Left lung (tissue), 10 donors: ENCODE measurements around the gene HOXA3. TPM values are rescaled to one million over a fixed set of nuclear protein-coding genes. Genes with fewer than 3 reads are reported as not detected.

Experiments used
- ATAC-seq: fragments of 200-7000 bp; cut with Tn5 transposase; one replicate; pipeline ENCODE4 v1.9.1; 2020; ENCODE audit warnings: moderate library complexity
- DNase-seq, 4 donors: peaks; one replicate each; pipeline ENCODE4 v3.0.0-alpha.2; 2013 to 2020
- H3K27ac ChIP-seq, 2 donors: fragments of 200-600 bp; sonication (generic) in 1 of 2; one replicate each; pipeline versions ENCODE4 v1.5.0 to v1.8.0; 2020 to 2021
- H3K27me3 ChIP-seq, 2 donors: fragments of 200-600 bp; sonication (generic) in 1 of 2; one replicate each; pipeline versions ENCODE4 v1.5.0 to v1.8.0; 2020 to 2021
- H3K36me3 ChIP-seq, 2 donors: fragments of 200-600 bp; sonication (generic) in 1 of 2; one replicate each; pipeline versions ENCODE4 v1.5.0 to v1.8.0; 2020 to 2021
- H3K4me1 ChIP-seq, 2 donors: fragments of 200-600 bp; one replicate each; pipeline ENCODE4 v1.8.0; 2021
- H3K4me3 ChIP-seq, 2 donors: fragments of 200-600 bp; sonication (generic) in 1 of 2; one replicate each; pipeline versions ENCODE4 v1.5.0 to v1.8.0; 2020 to 2021; ENCODE audit warnings: mild to moderate bottlenecking in 1 of 2
- H3K9me3 ChIP-seq, 2 donors: fragments of 200-600 bp; sonication (generic) in 1 of 2; one replicate each; pipeline versions ENCODE4 v1.5.0 to v1.8.0; 2020 to 2021
- intact Hi-C, 2 donors: fragments of 100-400 bp; cut with DNase I; formaldehyde crosslinking; loops; one replicate each; pipeline versions ENCODE4 v1.11.2 to v1.14.2; 2022
- polyA plus RNA-seq, 6 donors: library from polyadenylated mRNA; unstranded; fragments of 120-200 nt; gene quantifications; one replicate each; pipeline ENCODE4 v1.2.1, GENCODE V29; 2013; ENCODE audit not compliant: insufficient read length in 6 of 6
- total RNA-seq, 2 donors: library from RNA; stranded (reverse); fragmentation: NEBNext Ultra II Directional; extraction: Animal tissue kit (Norgen Biotek cat#: 25700); gene quantifications; one replicate each; pipeline ENCODE4 v1.2.1, GENCODE V29; 2021
- TF ChIP-seq, protein P1 (sequence below), 2 donors: fragments of 200-600 bp; sonication (generic) in 1 of 2; IDR thresholded peaks; one replicate each; pipeline versions ENCODE4 v1.5.0 to v1.8.0; 2021; ENCODE audit warnings: antibody characterized with exemption in 2 of 2
- donor health status: DM: no; HTN: yes; CAD: no.
- donor health status: DM: no; HTN: no; CAD: no.

The HOXA3 gene
- total and polyA plus RNA-seq, 8 donors: 5.7 to 49.6 (median 39.6) TPM

- Histone ChIP-seq H3K4me1 (peaks cover 0 to 5% of the 10 kb centered on the region in 2 donors), H3K27ac (peak overlapping the region; percentile 71 to 90), H3K9me3 (no peaks in the 10 kb centered on the region), H3K36me3 (no peaks in the 10 kb centered on the region), H3K27me3 (peaks cover 6 to 78% of the 10 kb centered on the region in 2 donors), H3K4me3 (peak overlapping the region; percentile 32 to 42)
- TF ChIP-seq, protein P1, sequence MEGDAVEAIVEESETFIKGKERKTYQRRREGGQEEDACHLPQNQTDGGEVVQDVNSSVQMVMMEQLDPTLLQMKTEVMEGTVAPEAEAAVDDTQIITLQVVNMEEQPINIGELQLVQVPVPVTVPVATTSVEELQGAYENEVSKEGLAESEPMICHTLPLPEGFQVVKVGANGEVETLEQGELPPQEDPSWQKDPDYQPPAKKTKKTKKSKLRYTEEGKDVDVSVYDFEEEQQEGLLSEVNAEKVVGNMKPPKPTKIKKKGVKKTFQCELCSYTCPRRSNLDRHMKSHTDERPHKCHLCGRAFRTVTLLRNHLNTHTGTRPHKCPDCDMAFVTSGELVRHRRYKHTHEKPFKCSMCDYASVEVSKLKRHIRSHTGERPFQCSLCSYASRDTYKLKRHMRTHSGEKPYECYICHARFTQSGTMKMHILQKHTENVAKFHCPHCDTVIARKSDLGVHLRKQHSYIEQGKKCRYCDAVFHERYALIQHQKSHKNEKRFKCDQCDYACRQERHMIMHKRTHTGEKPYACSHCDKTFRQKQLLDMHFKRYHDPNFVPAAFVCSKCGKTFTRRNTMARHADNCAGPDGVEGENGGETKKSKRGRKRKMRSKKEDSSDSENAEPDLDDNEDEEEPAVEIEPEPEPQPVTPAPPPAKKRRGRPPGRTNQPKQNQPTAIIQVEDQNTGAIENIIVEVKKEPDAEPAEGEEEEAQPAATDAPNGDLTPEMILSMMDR (IDR thresholded peaks at IDR 0.05): no peak
- ATAC-seq: peak; percentile 42
- intact Hi-C loops: no loop called here
- DNase-seq: peak in 2 of 4 donors; percentile 73 to 90
Measured at GRCh38 chr7:27113991-27114769, 38.2 kb downstream of the HOXA3 start.

- Histone ChIP-seq H3K36me3 (no peaks in the 10 kb centered on the region), H3K27me3 (peaks cover 4 to 77% of the 10 kb centered on the region in 2 donors), H3K4me1 (peaks cover 0 to 5% of the 10 kb centered on the region in 2 donors), H3K4me3 (peak overlapping the region; percentile 32 to 42), H3K9me3 (no peaks in the 10 kb centered on the region), H3K27ac (peak overlapping the region; percentile 71 to 90)
- ATAC-seq (peak; percentile 14), DNase-seq (peak; percentile 52 to 84 (median 76))
- intact Hi-C loops: no loop called here
- TF ChIP-seq, protein P1 (IDR thresholded peaks at IDR 0.05): no peak
Measured at GRCh38 chr7:27112955-27113949, 39.1 kb downstream of the HOXA3 start.

DNA sequence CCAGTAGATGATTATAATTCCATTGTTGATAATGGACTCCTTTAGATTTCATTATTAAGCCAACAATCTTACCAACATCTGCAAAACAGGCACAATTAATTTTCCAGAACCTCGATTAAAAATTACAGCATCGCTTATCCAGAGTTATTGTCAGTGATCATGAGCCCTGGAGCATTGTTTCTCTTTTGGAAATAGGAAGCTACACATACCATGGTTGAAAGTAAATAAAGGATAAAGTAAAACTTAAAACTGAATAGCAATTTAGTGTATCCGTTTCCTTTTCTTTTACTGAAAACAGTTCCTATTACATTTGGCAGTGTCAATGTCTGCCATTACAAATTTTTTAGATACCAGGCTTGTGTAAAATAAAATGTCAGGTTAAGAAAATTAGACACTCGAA is 40.0 kb downstream of the HOXA3 start:
- no peak for ATAC-seq
- intact Hi-C loops: no loop called here
- TF ChIP-seq, protein P1 (IDR thresholded peaks at IDR 0.05): no peak
- no peak for DNase-seq
- Histone ChIP-seq H3K36me3 (no peaks in the 10 kb centered on the region), H3K4me1 (peaks cover 0 to 5% of the 10 kb centered on the region in 2 donors), H3K9me3 (no peaks in the 10 kb centered on the region), H3K4me3 (peak overlapping the region; percentile 32 to 42), H3K27me3 (peaks cover 4 to 77% of the 10 kb centered on the region in 2 donors), H3K27ac (peak overlapping the region; percentile 71 to 90)

DNA sequence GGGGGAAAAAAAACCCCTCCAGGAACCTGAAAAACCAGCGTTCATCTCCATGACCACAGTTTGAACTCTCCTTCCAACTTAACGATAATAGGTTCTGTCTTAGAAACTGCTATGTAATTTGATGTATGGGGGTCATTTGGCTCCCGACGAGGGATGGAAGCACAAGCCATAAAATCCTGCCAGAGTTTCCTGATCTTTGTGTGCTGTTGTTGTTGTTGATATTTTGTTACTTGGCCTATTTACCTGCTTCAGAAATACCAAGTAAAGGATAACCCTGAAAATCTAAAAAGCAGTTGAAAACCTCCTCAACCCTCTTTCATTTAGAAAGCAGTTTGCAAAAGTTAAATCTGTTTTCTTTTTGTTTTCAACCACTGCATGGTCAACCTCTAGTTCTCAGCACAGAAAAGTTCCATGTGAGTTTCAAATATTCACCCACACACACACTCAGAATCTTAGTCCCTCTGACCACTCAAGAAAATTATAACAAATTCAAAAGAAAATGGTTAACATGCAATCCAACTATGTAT is 40.6 kb downstream of the HOXA3 start:
- Histone ChIP-seq H3K27ac (peak overlapping the region; percentile 25 to 90), H3K4me1 (peaks cover 2 to 5% of the 10 kb centered on the region in 2 donors), H3K27me3 (peaks cover 4 to 77% of the 10 kb centered on the region in 2 donors), H3K4me3 (peak overlapping the region in 1 of 2 donors; percentile 42), H3K36me3 (no peaks in the 10 kb centered on the region), H3K9me3 (no peaks in the 10 kb centered on the region)
- TF ChIP-seq, protein P1 (IDR thresholded peaks at IDR 0.05): no peak
- intact Hi-C loops: no loop called here
- DNase-seq (no peak), ATAC-seq (no peak)
